Mesenchymal stem cell (in vitro differentiated cells and primary cell): ENCODE results near the gene ZBTB5.

Experiments
- DNase-seq: peaks from one replicate; pipeline ENCODE4 v3.0.0-alpha.2; 2013
- H2AFZ ChIP-seq: one replicate; pipeline ENCODE4 v1.6.1; 2013; ENCODE audit warnings: low read depth, mild to moderate bottlenecking, control low read depth, inconsistent platforms, low read length, moderate library complexity
- H2AK5ac ChIP-seq: 2 replicates; pipeline ENCODE4 v1.6.1; 2013; ENCODE audit warnings: low read length, moderate library complexity, mild to moderate bottlenecking, inconsistent platforms; ENCODE audit not compliant: severe bottlenecking
- H2BK120ac ChIP-seq: one replicate; pipeline ENCODE4 v1.6.1; 2013; ENCODE audit warnings: low read depth, mild to moderate bottlenecking, inconsistent platforms, low read length, moderate library complexity
- H2BK12ac ChIP-seq, 2 experiments: one replicate each; pipeline ENCODE4 v1.6.1; 2013; ENCODE audit warnings: inconsistent platforms in 2 of 2, low read length in 2 of 2, mild to moderate bottlenecking in 2 of 2, moderate library complexity in 2 of 2, control low read depth in 1 of 2
- H2BK15ac ChIP-seq: one replicate; pipeline ENCODE4 v1.6.1; 2013; ENCODE audit warnings: mild to moderate bottlenecking, low read depth, inconsistent platforms; ENCODE audit not compliant: poor library complexity, severe bottlenecking
- H2BK5ac ChIP-seq: 2 replicates; pipeline ENCODE4 v1.6.1; 2013; ENCODE audit warnings: low read depth, mild to moderate bottlenecking, low read length, control low read depth, inconsistent platforms; ENCODE audit not compliant: poor library complexity, severe bottlenecking
- H3K14ac ChIP-seq, 2 experiments: one replicate each; pipeline ENCODE4 v1.6.1; 2013; ENCODE audit warnings: inconsistent platforms in 2 of 2, low read length in 2 of 2, control low read depth in 1 of 2, mild to moderate bottlenecking in 1 of 2, moderate library complexity in 1 of 2
- H3K18ac ChIP-seq, 2 experiments: one replicate each; pipeline ENCODE4 v1.6.1; 2013; ENCODE audit warnings: inconsistent platforms in 2 of 2, low read length in 2 of 2, control low read depth in 1 of 2, low read depth in 1 of 2, mild to moderate bottlenecking in 1 of 2
- H3K23ac ChIP-seq, 2 experiments: one replicate each; pipeline ENCODE4 v1.6.1; 2013; ENCODE audit warnings: inconsistent platforms in 2 of 2, low read length in 2 of 2, mild to moderate bottlenecking in 2 of 2, moderate library complexity in 2 of 2, control low read depth in 1 of 2
- H3K27ac ChIP-seq: 2 replicates; pipeline ENCODE4 v1.5.1; 2013; ENCODE audit warnings: mild to moderate bottlenecking, moderate library complexity, low read length, control low read depth, inconsistent platforms; ENCODE audit not compliant: poor library complexity, severe bottlenecking
- H3K27me3 ChIP-seq, 2 experiments: 2 replicates each; pipeline versions ENCODE4 v1.6.1 to v1.7.0; 2013; ENCODE audit warnings: low read length in 2 of 2, mild to moderate bottlenecking in 2 of 2, moderate library complexity in 2 of 2, control low read depth in 1 of 2, inconsistent platforms in 1 of 2; ENCODE audit not compliant: control insufficient read depth in 1 of 2, insufficient read depth in 1 of 2
- H3K36me3 ChIP-seq, 2 experiments: 2 replicates each; pipeline versions ENCODE4 v1.6.1 to v1.7.0; 2013; ENCODE audit warnings: low read length in 2 of 2, control low read depth in 1 of 2, inconsistent platforms in 1 of 2, low read depth in 1 of 2, mild to moderate bottlenecking in 1 of 2; ENCODE audit not compliant: insufficient read depth in 2 of 2, control insufficient read depth in 1 of 2
- H3K4ac ChIP-seq, 2 experiments: one replicate each; pipeline ENCODE4 v1.6.1; 2013; ENCODE audit warnings: inconsistent platforms in 2 of 2, low read length in 2 of 2, mild to moderate bottlenecking in 2 of 2, moderate library complexity in 2 of 2, control low read depth in 1 of 2, low read depth in 1 of 2
- H3K4me1 ChIP-seq: 2 replicates; pipeline ENCODE4 v1.6.1; 2013; ENCODE audit warnings: low read depth, low read length, control low read depth; ENCODE audit not compliant: control insufficient read depth, insufficient read depth
- H3K4me2 ChIP-seq: 2 replicates; pipeline ENCODE4 v1.6.1; 2013; ENCODE audit warnings: low read length, mild to moderate bottlenecking, inconsistent platforms; ENCODE audit not compliant: poor library complexity, severe bottlenecking
- H3K4me3 ChIP-seq, 2 experiments: 2 replicates each; pipeline versions ENCODE4 v1.5.1 to v1.7.0; 2013; ENCODE audit warnings: low read length in 2 of 2, mild to moderate bottlenecking in 2 of 2, control low read depth in 1 of 2, low read depth in 1 of 2; ENCODE audit not compliant: insufficient read depth in 1 of 2
- H3K79me1 ChIP-seq: replicated peaks from 2 replicates; pipeline ENCODE4 v1.6.1; 2013; ENCODE audit warnings: mild to moderate bottlenecking, control low read depth, low read length, inconsistent platforms; ENCODE audit not compliant: poor library complexity, severe bottlenecking
- H3K9ac ChIP-seq: 2 replicates; pipeline ENCODE4 v1.7.0; 2013; ENCODE audit warnings: mild to moderate bottlenecking, low read length, moderate library complexity
- H3K9me3 ChIP-seq: 2 replicates; pipeline ENCODE4 v1.7.0; 2013; ENCODE audit warnings: mild to moderate bottlenecking, low read length; ENCODE audit not compliant: control insufficient read depth
- H4K8ac ChIP-seq: one replicate; pipeline ENCODE4 v1.6.1; 2013; ENCODE audit warnings: inconsistent platforms, mild to moderate bottlenecking, low read length, moderate library complexity
- H4K91ac ChIP-seq: one replicate; pipeline ENCODE4 v1.6.1; 2013; ENCODE audit warnings: mild to moderate bottlenecking, low read length, inconsistent platforms
- WGBS: methylation state at CpG from one replicate; pipeline ENCODE4 v1.1.7; 2013; ENCODE audit warnings: mixed read lengths; 5-methylcytosine and 5-hydroxymethylcytosine counted together

ZBTB5 gene

DNA sequence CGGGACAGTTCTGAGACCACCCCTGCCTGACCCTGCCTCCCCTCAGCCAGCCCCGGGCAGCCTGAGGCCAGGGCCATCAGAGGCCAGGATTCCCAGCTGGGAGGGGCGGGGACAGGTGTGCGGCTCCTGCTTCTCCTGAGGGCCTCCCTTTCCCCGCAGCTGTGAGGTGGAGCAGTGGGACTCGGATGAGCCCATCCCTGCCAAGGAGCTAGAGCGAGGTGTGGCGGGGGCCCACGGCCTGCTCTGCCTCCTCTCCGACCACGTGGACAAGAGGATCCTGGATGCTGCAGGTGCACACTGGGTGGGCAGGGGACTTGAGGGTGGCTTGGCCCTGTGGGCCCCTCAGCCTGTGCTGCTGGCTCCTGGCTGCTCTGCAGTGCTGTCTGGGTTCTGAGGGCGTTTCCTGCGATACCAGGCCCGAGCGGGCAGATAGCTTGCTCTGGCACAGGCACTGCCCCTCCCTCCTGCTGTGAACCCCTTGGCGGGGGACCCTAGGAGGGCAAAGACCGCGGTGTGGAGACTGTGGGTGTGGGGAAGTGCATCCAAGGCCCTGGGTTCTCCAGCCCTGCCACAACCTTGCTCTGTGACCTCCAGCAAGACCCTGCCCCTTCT lies 40.5 kb downstream of the ZBTB5 start:
- H3K79me1 ChIP-seq, result peaks cover 43% of the 10 kb centered on the region
- no peak overlapping the region for H4K8ac ChIP-seq
- H3K4me2 ChIP-seq, result no peak overlapping the region
- peak overlapping the region in 1 of 2 experiments; percentile 13 for H3K4me3 ChIP-seq
- H3K18ac ChIP-seq, result no peak overlapping the region
- H3K9me3 ChIP-seq, result no peaks in the 10 kb centered on the region
- H3K23ac ChIP-seq, result no peak overlapping the region
- no peak overlapping the region for H2BK5ac ChIP-seq
- H3K4me1 ChIP-seq, result peaks cover 25% of the 10 kb centered on the region
- peaks cover 42 to 50% of the 10 kb centered on the region in 2 experiments for H3K36me3 ChIP-seq
- no peak overlapping the region for H2BK120ac ChIP-seq
- no peak overlapping the region for H3K14ac ChIP-seq
- no peak overlapping the region for H2AK5ac ChIP-seq
- no peak overlapping the region for H4K91ac ChIP-seq
- no peaks in the 10 kb centered on the region for H3K27me3 ChIP-seq
- 90% methylated on average over 18 of the region's 18 CpGs for WGBS
- no peak overlapping the region for H3K4ac ChIP-seq
- no peak overlapping the region for H3K27ac ChIP-seq
- peak overlapping the region; percentile 32 for H3K9ac ChIP-seq
- no peak overlapping the region for H2BK15ac ChIP-seq
- no peak for DNase-seq
- peak overlapping the region in 1 of 2 experiments; percentile 25 for H2BK12ac ChIP-seq
- H2AFZ ChIP-seq, result no peak overlapping the region

DNA sequence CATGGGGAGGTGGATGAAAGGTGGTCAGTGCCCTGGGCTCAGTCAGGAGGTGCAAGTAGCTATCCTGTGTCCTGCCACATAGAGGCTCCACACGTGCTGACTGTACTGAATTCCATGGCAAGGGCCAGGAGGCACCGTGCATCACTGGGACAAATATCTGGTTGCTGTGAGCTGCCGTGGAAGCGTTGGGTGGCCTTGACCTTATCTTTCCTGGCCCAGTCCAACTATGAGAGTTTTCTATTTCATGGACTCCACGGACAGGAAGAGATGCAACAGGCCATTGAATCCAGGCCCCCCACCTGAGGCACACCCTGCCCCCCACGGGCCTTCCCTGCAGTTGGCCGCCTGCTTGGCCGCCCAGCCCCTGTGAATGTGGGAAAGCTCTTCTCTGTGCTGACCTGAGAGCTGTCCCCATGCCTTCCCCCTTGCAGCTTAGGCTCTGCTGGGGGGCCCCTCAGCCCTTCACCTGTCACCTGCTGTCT lies 41.0 kb downstream of the ZBTB5 start:
- Histone ChIP-seq H2BK12ac (peak overlapping the region in 1 of 2 experiments; percentile 25), H3K27me3 (no peaks in the 10 kb centered on the region), H2BK15ac (no peak overlapping the region), H2AFZ (no peak overlapping the region), H4K8ac (no peak overlapping the region), H3K4me3 (peak overlapping the region in 1 of 2 experiments; percentile 90), H3K9ac (peak overlapping the region; percentile 97), H3K27ac (no peak overlapping the region), H3K9me3 (no peaks in the 10 kb centered on the region), H3K23ac (peak overlapping the region in 1 of 2 experiments; percentile 20), H2BK5ac (no peak overlapping the region), H3K36me3 (peaks cover 36 to 45% of the 10 kb centered on the region in 2 experiments), H3K79me1 (peaks cover 38% of the 10 kb centered on the region), H2BK120ac (no peak overlapping the region), H3K14ac (no peak overlapping the region), H3K4me1 (peaks cover 25% of the 10 kb centered on the region), H3K4ac (no peak overlapping the region), H2AK5ac (no peak overlapping the region), H3K4me2 (no peak overlapping the region), H3K18ac (no peak overlapping the region), H4K91ac (no peak overlapping the region)
- WGBS, result 93% methylated on average over 8 of the region's 8 CpGs
- no peak for DNase-seq

DNA sequence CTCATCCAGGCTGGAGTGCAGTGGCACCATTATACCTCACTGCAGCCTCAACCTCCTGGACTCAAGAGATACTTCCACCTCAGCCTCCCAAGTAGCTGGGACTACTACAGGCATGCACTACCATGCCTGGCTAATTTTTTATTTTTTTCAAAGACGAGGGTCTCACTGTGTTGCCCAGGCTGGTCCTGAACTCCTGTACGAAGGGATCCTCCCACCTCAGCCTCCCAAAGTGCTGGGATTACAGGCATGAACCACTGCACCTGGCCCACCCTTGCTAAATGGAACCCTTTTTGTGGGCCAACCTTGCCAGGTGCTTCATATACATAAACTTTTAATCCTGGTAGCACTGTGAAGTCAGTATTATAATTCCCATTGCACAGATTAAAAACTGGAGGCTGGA lies 41.7 kb downstream of the ZBTB5 start:
- no peak overlapping the region for H4K8ac ChIP-seq
- no peaks in the 10 kb centered on the region for H3K27me3 ChIP-seq
- H2BK5ac ChIP-seq, result no peak overlapping the region
- no peak overlapping the region for H3K14ac ChIP-seq
- H2AK5ac ChIP-seq, result no peak overlapping the region
- no peak overlapping the region for H3K27ac ChIP-seq
- peak overlapping the region; percentile 87 to 90 for H3K4me3 ChIP-seq
- no peaks in the 10 kb centered on the region for H3K9me3 ChIP-seq
- H2BK120ac ChIP-seq, result no peak overlapping the region
- no peak overlapping the region for H3K18ac ChIP-seq
- no peak for DNase-seq
- H3K23ac ChIP-seq, result no peak overlapping the region
- H2AFZ ChIP-seq, result no peak overlapping the region
- peak overlapping the region; percentile 51 for H3K4me2 ChIP-seq
- H3K36me3 ChIP-seq, result peaks cover 29 to 38% of the 10 kb centered on the region in 2 experiments
- WGBS, result 77% methylated on average over 2 of the region's 2 CpGs
- H3K79me1 ChIP-seq, result peaks cover 32% of the 10 kb centered on the region
- no peak overlapping the region for H3K4ac ChIP-seq
- no peak overlapping the region for H2BK12ac ChIP-seq
- H3K4me1 ChIP-seq, result peaks cover 25% of the 10 kb centered on the region
- no peak overlapping the region for H2BK15ac ChIP-seq
- no peak overlapping the region for H4K91ac ChIP-seq
- H3K9ac ChIP-seq, result peak overlapping the region; percentile 97

DNA sequence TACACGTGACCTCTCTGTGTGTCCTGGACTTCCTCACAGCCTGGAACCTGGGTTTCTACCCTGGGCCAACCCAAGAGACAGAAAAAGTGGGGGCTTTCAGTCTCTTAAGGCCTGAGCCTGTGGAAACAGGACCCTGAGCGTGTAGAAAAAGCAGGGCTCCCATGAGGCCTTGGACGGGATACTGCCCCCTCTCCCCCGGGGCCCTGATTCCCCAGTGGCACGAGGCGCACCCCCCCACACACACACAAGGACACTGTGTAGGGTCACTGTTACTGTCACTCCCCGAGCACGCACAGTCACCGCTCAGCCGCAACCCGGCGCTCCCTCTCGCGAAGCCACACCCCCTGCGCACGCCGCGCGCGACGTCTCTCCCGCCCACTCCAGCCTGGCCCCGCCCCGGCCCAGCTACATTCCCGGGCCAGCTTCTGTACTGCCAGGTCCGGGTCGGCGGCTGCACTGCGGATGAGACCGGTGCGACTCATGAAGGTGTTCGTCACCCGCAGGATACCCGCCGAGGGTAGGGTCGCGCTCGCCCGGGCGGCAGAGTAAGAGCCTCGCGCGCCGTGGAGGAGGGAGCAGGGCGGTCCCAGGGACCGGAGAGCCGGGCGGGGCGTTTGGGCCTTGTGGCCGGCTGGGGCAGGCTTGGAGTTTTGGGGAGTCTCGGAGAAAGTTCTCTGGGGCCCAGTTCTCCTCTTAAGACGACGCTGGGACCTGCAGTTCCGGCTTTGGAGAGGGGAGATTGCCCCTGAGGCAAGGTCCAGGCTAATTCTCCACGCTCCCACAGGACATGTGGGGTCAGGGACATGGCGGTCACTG lies 42.8 kb downstream of the ZBTB5 start, which contains the start of gene GRHPR:
Gene GRHPR (plus strand): TSS at position 408 of the 816 bp plus-strand sequence. CDS start 55 bp downstream, at position 463.
- H3K23ac ChIP-seq, result peak within 1 kb of the TSS in 1 of 2 experiments; percentile 97
- no peak within 1 kb of the TSS for H2BK12ac ChIP-seq
- H3K4me1 ChIP-seq, result peaks cover 25% of the 10 kb centered on the region
- H3K4me2 ChIP-seq, result peak within 1 kb of the TSS; percentile 79
- H3K4ac ChIP-seq, result peak within 1 kb of the TSS; percentile 37 to 88
- peak within 1 kb of the TSS; percentile 83 for H4K8ac ChIP-seq
- no peak within 1 kb of the TSS for H2AK5ac ChIP-seq
- peak within 1 kb of the TSS; percentile 16 to 91 for H3K14ac ChIP-seq
- peak; percentile 83 for DNase-seq
- peak within 1 kb of the TSS; percentile 87 for H2AFZ ChIP-seq
- WGBS, result 1% methylated on average over 55 of the region's 56 CpGs
- peak within 1 kb of the TSS; percentile 29 for H3K27ac ChIP-seq
- peak within 1 kb of the TSS; percentile 27 for H2BK120ac ChIP-seq
- H3K4me3 ChIP-seq, result peak within 1 kb of the TSS; percentile 87 to 90
- H3K9ac ChIP-seq, result peak within 1 kb of the TSS; percentile 97
- H3K9me3 ChIP-seq, result no peaks in the 10 kb centered on the region
- peaks cover 23% of the 10 kb centered on the region for H3K79me1 ChIP-seq
- H3K27me3 ChIP-seq, result no peaks in the 10 kb centered on the region
- H3K36me3 ChIP-seq, result peaks cover 19 to 27% of the 10 kb centered on the region in 2 experiments
- H4K91ac ChIP-seq, result peak within 1 kb of the TSS; percentile 79
- H3K18ac ChIP-seq, result peak within 1 kb of the TSS; percentile 87 to 98
- peak within 1 kb of the TSS; percentile 50 for H2BK15ac ChIP-seq
- H2BK5ac ChIP-seq, result peak within 1 kb of the TSS; percentile 75
